Progenitor cell of endocrine pancreas (in vitro differentiated cells): ENCODE results near the gene PRR5L. TPM values are rescaled to one million over a fixed set of nuclear protein-coding genes. Genes with fewer than 3 reads are reported as not detected.

Experiments
- DNase-seq: peaks from one replicate; pipeline ENCODE4 v3.0.0; 2021; ENCODE audit warnings: low spot score; ENCODE audit not compliant: unreplicated experiment
- H3K27ac Mint-ChIP-seq: 2 replicates; pipeline ENCODE4 v1.8.0; 2021; ENCODE audit warnings: mild to moderate bottlenecking, moderate library complexity, mixed read lengths
- H3K27me3 Mint-ChIP-seq: 2 replicates; pipeline ENCODE4 v1.8.0; 2021; ENCODE audit warnings: mixed read lengths
- H3K36me3 Mint-ChIP-seq: 2 replicates; pipeline ENCODE4 v1.8.0; 2022; ENCODE audit warnings: mixed read lengths; ENCODE audit not compliant: insufficient read depth
- H3K4me1 Mint-ChIP-seq: 2 replicates; pipeline ENCODE4 v1.8.0; 2021; ENCODE audit warnings: low read depth, mixed read lengths
- H3K4me3 Mint-ChIP-seq: 2 replicates; pipeline ENCODE4 v1.8.0; 2021; ENCODE audit warnings: low read depth, mild to moderate bottlenecking, moderate library complexity, mixed read lengths
- H3K9me3 Mint-ChIP-seq: 2 replicates; pipeline ENCODE4 v1.8.0; 2021; ENCODE audit warnings: low read depth, mixed read lengths
- total RNA-seq: library from RNA; stranded (reverse); gene quantifications from 2 replicates; pipeline ENCODE4 v1.2.1, GENCODE V29; 2021
- TF ChIP-seq, protein P1 (sequence below): fragments of 200-600 bp; sonication (generic); IDR thresholded peaks from one replicate; pipeline ENCODE4 v1.5.0; 2021; ENCODE audit warnings: antibody characterized with exemption, mild to moderate bottlenecking; ENCODE audit not compliant: unreplicated experiment

The PRR5L gene
- total RNA-seq, 1 donor from 2014 or later = 1.7 TPM

DNA sequence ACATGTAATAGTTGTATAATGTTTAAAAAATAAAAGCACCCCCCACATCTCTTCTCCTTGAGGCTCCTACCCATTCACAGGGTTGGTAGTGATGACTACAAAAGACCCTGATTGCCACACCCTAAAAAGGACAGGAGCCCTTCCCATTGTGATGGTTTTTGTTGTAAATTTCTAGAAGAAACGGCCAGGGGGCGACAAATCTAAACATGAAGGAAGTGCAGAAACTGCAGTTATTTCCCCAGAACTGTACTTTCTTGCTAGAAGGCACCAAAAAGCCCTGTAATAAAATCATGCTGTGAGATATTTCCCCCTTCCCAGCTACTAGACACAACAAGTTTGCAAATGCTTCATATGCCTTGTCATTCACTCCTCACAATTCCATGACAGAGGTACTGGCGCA, 10.8 kb downstream of the PRR5L start:
- H3K27me3 Mint-ChIP-seq = peaks cover 7% of the 10 kb centered on the region
- H3K4me1 Mint-ChIP-seq = peaks cover 5% of the 10 kb centered on the region
- no peaks in the 10 kb centered on the region for H3K9me3 Mint-ChIP-seq
- TF ChIP-seq, protein P1, sequence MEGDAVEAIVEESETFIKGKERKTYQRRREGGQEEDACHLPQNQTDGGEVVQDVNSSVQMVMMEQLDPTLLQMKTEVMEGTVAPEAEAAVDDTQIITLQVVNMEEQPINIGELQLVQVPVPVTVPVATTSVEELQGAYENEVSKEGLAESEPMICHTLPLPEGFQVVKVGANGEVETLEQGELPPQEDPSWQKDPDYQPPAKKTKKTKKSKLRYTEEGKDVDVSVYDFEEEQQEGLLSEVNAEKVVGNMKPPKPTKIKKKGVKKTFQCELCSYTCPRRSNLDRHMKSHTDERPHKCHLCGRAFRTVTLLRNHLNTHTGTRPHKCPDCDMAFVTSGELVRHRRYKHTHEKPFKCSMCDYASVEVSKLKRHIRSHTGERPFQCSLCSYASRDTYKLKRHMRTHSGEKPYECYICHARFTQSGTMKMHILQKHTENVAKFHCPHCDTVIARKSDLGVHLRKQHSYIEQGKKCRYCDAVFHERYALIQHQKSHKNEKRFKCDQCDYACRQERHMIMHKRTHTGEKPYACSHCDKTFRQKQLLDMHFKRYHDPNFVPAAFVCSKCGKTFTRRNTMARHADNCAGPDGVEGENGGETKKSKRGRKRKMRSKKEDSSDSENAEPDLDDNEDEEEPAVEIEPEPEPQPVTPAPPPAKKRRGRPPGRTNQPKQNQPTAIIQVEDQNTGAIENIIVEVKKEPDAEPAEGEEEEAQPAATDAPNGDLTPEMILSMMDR = peak; percentile 55
- DNase-seq = no peak
- no peak overlapping the region for H3K27ac Mint-ChIP-seq
- H3K4me3 Mint-ChIP-seq = no peak overlapping the region
- no peaks in the 10 kb centered on the region for H3K36me3 Mint-ChIP-seq

DNA sequence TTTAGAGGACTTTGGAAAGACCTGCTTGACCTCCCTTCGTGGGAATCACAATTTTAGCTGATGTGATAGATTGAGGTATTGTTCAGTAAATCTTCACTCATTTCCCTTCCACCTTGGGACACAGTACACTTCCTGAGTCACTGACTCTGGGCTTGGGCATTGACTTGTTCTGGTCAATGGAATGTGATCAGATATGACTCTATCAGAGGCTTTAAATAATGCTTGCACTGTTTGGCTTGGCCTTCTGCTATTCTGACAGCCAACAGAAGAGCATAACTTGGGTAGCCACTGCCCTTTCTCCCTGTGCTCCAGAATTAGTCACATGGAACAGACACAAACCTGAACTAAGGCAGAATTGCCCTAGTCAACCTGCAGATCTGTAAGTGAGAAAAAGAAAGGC, 12.5 kb downstream of the PRR5L start:
- DNase-seq = no peak
- Mint-ChIP-seq H3K27me3 (peaks cover 7% of the 10 kb centered on the region), H3K4me1 (peaks cover 3% of the 10 kb centered on the region), H3K36me3 (no peaks in the 10 kb centered on the region), H3K9me3 (no peaks in the 10 kb centered on the region), H3K4me3 (no peak overlapping the region), H3K27ac (no peak overlapping the region)
- TF ChIP-seq, protein P1 = no peak

DNA sequence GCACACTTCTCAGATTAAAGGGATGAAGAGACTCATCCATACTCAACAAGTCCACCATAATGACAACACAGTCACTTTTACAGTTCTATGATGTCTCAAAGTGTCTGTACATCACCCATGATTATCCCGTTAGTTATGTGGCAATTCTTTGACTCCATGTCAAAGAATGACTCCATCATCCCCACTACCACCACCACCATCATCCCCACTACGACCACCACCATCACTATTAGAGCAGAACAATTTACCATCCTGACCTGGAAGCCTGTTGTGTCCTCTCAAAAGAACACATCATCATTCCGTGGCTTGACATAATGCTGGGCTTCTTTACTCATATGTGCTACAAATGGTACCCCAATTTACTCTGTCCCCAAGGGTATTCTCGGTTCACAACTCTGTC, 13.7 kb downstream of the PRR5L start:
- no peaks in the 10 kb centered on the region for H3K36me3 Mint-ChIP-seq
- H3K27me3 Mint-ChIP-seq = peaks cover 7% of the 10 kb centered on the region
- no peak overlapping the region for H3K4me3 Mint-ChIP-seq
- no peak overlapping the region for H3K27ac Mint-ChIP-seq
- TF ChIP-seq, protein P1 = no peak
- DNase-seq = no peak
- no peaks in the 10 kb centered on the region for H3K9me3 Mint-ChIP-seq
- H3K4me1 Mint-ChIP-seq = no peaks in the 10 kb centered on the region

DNA sequence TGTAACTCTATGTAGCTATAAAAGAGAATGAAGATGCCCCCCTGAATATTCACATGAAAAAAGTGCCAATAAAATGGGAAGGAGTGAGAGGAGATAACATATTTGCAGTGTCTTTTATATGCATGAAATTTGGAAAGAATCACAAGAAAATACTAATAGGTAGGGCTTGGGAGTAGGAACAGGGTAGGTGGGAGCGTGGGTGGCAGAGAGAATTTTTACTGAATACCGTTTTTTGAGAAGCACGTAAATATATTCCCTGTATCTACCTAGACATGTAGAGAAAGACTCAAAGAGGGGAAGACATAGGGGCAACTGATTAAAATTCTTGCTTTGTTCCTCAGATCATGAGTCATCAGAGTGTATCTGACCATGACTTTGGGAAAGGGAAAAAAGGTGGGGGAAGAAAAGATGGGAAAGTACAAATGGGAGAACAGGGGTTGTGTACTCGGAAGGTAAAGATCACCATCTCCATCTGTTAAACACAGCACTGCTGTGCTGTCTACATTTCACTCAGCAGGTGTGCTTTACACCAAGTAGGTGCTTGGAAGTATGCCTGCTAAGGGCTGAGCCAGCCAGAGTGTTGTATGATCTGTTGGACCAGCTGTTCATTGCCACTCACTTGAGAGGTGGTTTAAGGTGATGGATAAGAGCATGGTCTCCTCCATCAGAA, 16.0 kb downstream of the PRR5L start:
- Mint-ChIP-seq H3K27me3 (peaks cover 11% of the 10 kb centered on the region), H3K4me3 (no peak overlapping the region)
- no peak for DNase-seq

DNA sequence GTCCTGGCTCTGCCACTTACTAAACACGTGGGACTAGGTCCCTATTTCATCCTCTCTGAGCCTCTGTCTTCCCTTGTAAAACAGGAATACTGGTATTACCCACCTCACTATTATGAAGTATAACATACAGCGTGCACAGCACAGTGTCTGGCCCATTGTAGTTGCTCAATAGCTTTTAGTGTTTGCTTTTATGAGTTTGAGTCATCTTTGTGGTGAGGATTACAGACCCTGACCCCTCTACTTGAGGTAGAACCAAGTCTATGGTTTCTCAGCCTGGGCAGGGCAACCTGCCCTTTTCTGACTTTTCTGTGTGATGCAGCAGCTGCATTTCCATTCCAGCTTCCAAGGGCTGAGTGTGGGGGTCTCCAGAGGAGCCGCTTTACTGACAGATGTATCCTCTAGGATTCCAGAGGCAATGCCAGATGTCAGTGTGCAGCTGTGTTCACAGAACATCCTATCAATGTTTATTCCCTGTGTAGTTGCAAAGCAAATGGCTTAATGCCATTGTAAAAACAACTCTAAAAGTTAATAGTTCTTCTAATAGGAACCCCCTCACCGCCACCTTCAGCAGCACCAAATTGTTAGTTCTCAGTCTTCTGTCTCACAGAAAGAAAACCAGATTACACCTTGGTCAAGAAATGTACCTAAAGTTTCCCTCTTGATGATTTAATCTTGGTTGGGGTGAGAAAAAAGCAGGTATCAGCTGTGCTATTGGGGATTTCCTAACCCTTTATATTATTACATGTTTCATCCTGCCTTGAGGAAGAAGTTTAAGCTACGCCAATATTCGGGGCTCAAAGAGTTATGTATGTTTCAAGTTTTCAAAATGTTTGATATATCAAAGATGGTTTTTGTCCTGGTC, 16.8 kb downstream of the PRR5L start:
- Mint-ChIP-seq H3K27ac (no peak overlapping the region), H3K9me3 (no peaks in the 10 kb centered on the region), H3K36me3 (no peaks in the 10 kb centered on the region), H3K4me3 (no peak overlapping the region), H3K4me1 (no peaks in the 10 kb centered on the region), H3K27me3 (peaks cover 12% of the 10 kb centered on the region)
- TF ChIP-seq, protein P1 = no peak
- no peak for DNase-seq

More for the DNA sequence above, 16.0 kb downstream of the PRR5L start:
- H3K36me3 Mint-ChIP-seq = no peaks in the 10 kb centered on the region
- H3K9me3 Mint-ChIP-seq = no peaks in the 10 kb centered on the region
- no peak overlapping the region for H3K27ac Mint-ChIP-seq
- TF ChIP-seq, protein P1 = no peak
- no peaks in the 10 kb centered on the region for H3K4me1 Mint-ChIP-seq
